Measurements from ENCODE around the gene NSL1. TPM values are rescaled to one million over a fixed set of nuclear protein-coding genes. Genes with fewer than 3 reads are reported as not detected.
"Not testable (repeated sequence)": the region's sequence is repeated elsewhere in the genome, so short reads cannot be mapped to it uniquely, and the experiment has no call there.

Gene NSL1
- total and polyA plus RNA-seq, 2 donors, result 23.8 to 48.8 TPM

DNA sequence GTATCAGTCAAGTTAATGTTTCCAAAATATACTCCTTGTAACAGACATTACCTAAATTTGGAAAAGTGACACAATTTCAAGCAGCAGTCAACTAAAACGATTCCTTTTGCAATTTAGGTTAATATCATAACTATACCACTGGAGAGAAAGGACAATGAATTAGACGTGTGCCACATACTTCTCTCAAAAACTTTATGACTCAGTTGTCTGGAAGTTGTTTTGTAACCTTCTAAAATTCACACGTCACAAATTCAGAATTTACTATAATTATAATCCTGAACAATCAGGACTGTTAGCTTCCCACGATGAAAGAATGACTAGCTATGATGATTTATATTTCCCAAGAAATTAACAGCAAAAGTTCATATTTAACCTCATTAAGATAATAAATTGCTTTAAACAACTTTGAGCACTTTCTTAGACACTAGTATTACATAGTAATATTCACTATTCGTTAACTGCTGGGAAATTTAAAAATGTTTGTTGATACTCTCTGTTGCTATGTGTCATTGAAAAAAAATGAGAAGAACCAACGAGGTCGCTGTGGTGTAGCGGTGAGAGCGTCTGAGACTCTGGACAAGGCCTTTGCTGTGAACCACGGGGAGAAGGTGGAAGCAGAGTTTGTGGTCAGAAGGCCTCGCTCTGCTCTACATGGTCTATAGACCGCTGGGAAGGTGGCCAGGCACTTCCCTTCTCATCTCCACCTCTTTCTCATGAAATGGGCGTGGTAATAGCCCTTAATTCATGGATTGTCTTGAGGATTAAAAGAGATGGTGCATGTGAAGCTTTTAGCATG, 64.0 kb downstream of the NSL1 start:
- peaks cover 0 to 4% of the 10 kb centered on the region in 2 donors for H3K9me3 ChIP-seq (ENCODE audit: control insufficient read depth in 2 of 2, insufficient read depth in 1 of 2, low read length in 1 of 2)
- H3K4me1 ChIP-seq (ENCODE audit: control insufficient read depth in 2 of 2, insufficient read depth in 2 of 2, low read length in 2 of 2), result no peaks in the 10 kb centered on the region
- H3K27me3 ChIP-seq (ENCODE audit: control insufficient read depth in 2 of 2, insufficient read depth in 1 of 2, low read length in 1 of 2), result no peaks in the 10 kb centered on the region
- no peak overlapping the region for H3K4me3 ChIP-seq (ENCODE audit: low read length in 2 of 2)
- H3K36me3 ChIP-seq (ENCODE audit: control insufficient read depth in 2 of 2, insufficient read depth in 2 of 2, low read length in 1 of 2), result no peaks in the 10 kb centered on the region
- WGBS, result 57% methylated on average over 13 of the region's 13 CpGs
- no peak overlapping the region for H3K27ac ChIP-seq (ENCODE audit: low read depth in 1 of 2, low read length in 1 of 2)
- DNase-seq (ENCODE audit: low read depth in 6 of 9, low spot score in 9 of 9), result no peak

DNA sequence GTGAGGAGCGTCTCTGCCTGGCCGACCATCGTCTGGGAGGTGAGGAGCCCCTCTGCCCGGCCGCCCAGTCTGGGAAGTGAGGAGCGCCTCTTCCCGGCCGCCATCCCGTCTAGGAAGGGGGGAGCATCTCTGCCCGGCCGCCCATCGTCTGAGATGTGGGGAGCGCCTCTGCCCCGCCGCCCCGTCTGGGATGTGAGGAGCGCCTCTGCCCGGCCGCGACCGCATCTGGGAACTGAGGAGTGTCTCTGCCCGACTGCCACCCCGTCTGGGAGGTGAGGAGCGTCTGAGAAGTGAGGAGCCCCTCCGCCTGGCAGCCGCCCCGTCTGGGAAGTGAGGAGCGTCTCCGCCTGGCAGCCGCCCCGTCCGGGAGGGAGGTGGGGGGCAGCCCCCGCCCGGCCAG, 66.9 kb downstream of the NSL1 start:
- not testable (repeated sequence) for H3K36me3 ChIP-seq (ENCODE audit: control insufficient read depth in 2 of 2, insufficient read depth in 2 of 2, low read length in 1 of 2); H3K4me1 ChIP-seq (ENCODE audit: control insufficient read depth in 2 of 2, insufficient read depth in 2 of 2, low read length in 2 of 2); DNase-seq (ENCODE audit: low read depth in 6 of 9, low spot score in 9 of 9); H3K4me3 ChIP-seq (ENCODE audit: low read length in 2 of 2); H3K27me3 ChIP-seq (ENCODE audit: control insufficient read depth in 2 of 2, insufficient read depth in 1 of 2, low read length in 1 of 2); H3K9me3 ChIP-seq (ENCODE audit: control insufficient read depth in 2 of 2, insufficient read depth in 1 of 2, low read length in 1 of 2); H3K27ac ChIP-seq (ENCODE audit: low read depth in 1 of 2, low read length in 1 of 2)
- 93% methylated on average over 34 of the region's 34 CpGs for WGBS

- no peaks in the 10 kb centered on the region for H3K36me3 ChIP-seq (ENCODE audit: control insufficient read depth in 2 of 2, insufficient read depth in 2 of 2, low read length in 1 of 2)
- peaks cover 0 to 4% of the 10 kb centered on the region in 2 donors for H3K9me3 ChIP-seq (ENCODE audit: control insufficient read depth in 2 of 2, insufficient read depth in 1 of 2, low read length in 1 of 2)
- no peaks in the 10 kb centered on the region for H3K4me1 ChIP-seq (ENCODE audit: control insufficient read depth in 2 of 2, insufficient read depth in 2 of 2, low read length in 2 of 2)
Observed at GRCh38 chr1:212722270-212722957, 69.2 kb downstream of the NSL1 start.

DNA sequence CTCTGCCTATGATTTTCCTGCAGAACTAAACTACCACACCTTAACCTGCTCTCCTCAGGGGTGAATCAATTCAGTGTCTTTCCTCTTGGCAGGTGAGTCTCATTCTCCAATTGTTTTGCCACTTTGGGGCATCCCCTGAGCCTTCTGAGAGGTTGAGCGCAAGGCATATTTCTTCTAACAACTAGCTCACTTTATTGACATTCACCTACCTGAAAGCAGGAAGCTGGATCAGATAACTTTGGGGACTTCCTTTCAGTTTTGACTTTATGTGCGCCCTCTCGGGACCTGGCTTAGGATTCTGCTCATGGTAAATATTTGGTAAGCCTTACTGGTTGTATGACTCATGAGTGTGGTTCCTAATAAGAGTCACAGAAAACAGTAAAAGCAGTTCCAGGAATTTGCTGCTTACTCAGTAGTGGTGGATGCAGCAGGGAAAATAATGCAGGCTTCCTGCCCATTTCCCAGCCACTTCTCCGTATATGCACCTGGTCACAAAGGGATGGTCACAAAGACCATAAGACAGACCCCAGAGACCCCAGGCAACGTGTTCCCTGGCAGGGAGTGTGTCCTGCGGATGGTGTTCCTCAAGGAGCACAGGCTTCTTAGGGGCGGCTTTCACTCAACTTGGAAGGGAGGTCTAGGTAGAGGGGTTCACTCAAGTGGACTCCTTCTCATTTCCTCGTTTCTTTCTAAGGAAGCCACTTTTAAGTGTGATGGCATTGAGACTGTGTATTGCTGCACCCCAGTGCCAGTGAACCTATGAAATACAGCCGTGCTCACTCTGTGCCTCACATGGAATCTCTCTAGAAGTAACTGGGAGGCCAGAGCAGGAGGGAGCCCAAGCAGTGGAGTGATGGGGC, 70.0 kb downstream of the NSL1 start:
- no peak overlapping the region for H3K4me3 ChIP-seq (ENCODE audit: low read length in 2 of 2)
- no peak for DNase-seq (ENCODE audit: low read depth in 6 of 9, low spot score in 9 of 9)
- WGBS, result 92% methylated on average over 9 of the region's 9 CpGs
- no peaks in the 10 kb centered on the region for H3K36me3 ChIP-seq (ENCODE audit: control insufficient read depth in 2 of 2, insufficient read depth in 2 of 2, low read length in 1 of 2)
- H3K27me3 ChIP-seq (ENCODE audit: control insufficient read depth in 2 of 2, insufficient read depth in 1 of 2, low read length in 1 of 2), result no peaks in the 10 kb centered on the region
- H3K4me1 ChIP-seq (ENCODE audit: control insufficient read depth in 2 of 2, insufficient read depth in 2 of 2, low read length in 2 of 2), result no peaks in the 10 kb centered on the region
- no peak overlapping the region for H3K27ac ChIP-seq (ENCODE audit: low read depth in 1 of 2, low read length in 1 of 2)
- H3K9me3 ChIP-seq (ENCODE audit: control insufficient read depth in 2 of 2, insufficient read depth in 1 of 2, low read length in 1 of 2), result peaks cover 0 to 4% of the 10 kb centered on the region in 2 donors

More at GRCh38 chr1:212722270-212722957, 69.2 kb downstream of the NSL1 start:
- WGBS, result 84% methylated on average over 3 of the region's 3 CpGs
- Histone ChIP-seq H3K4me3 (ENCODE audit: low read length in 2 of 2) (no peak overlapping the region), H3K27ac (ENCODE audit: low read depth in 1 of 2, low read length in 1 of 2) (no peak overlapping the region), H3K27me3 (ENCODE audit: control insufficient read depth in 2 of 2, insufficient read depth in 1 of 2, low read length in 1 of 2) (no peaks in the 10 kb centered on the region)
- DNase-seq (ENCODE audit: low read depth in 6 of 9, low spot score in 9 of 9), result no peak

GRCh38 chr1:212719633-212720032, 71.9 kb downstream of the NSL1 start:
- no peak overlapping the region for H3K4me3 ChIP-seq (ENCODE audit: low read length in 2 of 2)
- 98% methylated on average over 2 of the region's 2 CpGs for WGBS

GRCh38 chr1:212718499-212718898, 73.1 kb downstream of the NSL1 start:
- Histone ChIP-seq H3K4me3 (ENCODE audit: low read length in 2 of 2) (no peak overlapping the region), H3K9me3 (ENCODE audit: control insufficient read depth in 2 of 2, insufficient read depth in 1 of 2, low read length in 1 of 2) (no peaks in the 10 kb centered on the region), H3K4me1 (ENCODE audit: control insufficient read depth in 2 of 2, insufficient read depth in 2 of 2, low read length in 2 of 2) (no peaks in the 10 kb centered on the region), H3K36me3 (ENCODE audit: control insufficient read depth in 2 of 2, insufficient read depth in 2 of 2, low read length in 1 of 2) (no peaks in the 10 kb centered on the region), H3K27ac (ENCODE audit: low read depth in 1 of 2, low read length in 1 of 2) (no peak overlapping the region), H3K27me3 (ENCODE audit: control insufficient read depth in 2 of 2, insufficient read depth in 1 of 2, low read length in 1 of 2) (no peaks in the 10 kb centered on the region)
- no peak for DNase-seq (ENCODE audit: low read depth in 6 of 9, low spot score in 9 of 9)
- WGBS, result 82% methylated on average over 4 of the region's 4 CpGs

More at GRCh38 chr1:212719633-212720032, 71.9 kb downstream of the NSL1 start:
- no peaks in the 10 kb centered on the region for H3K4me1 ChIP-seq (ENCODE audit: control insufficient read depth in 2 of 2, insufficient read depth in 2 of 2, low read length in 2 of 2)
- no peak overlapping the region for H3K27ac ChIP-seq (ENCODE audit: low read depth in 1 of 2, low read length in 1 of 2)
- no peaks in the 10 kb centered on the region for H3K36me3 ChIP-seq (ENCODE audit: control insufficient read depth in 2 of 2, insufficient read depth in 2 of 2, low read length in 1 of 2)
- DNase-seq (ENCODE audit: low read depth in 6 of 9, low spot score in 9 of 9), result no peak
- H3K27me3 ChIP-seq (ENCODE audit: control insufficient read depth in 2 of 2, insufficient read depth in 1 of 2, low read length in 1 of 2), result no peaks in the 10 kb centered on the region
- H3K9me3 ChIP-seq (ENCODE audit: control insufficient read depth in 2 of 2, insufficient read depth in 1 of 2, low read length in 1 of 2), result peaks cover 0 to 3% of the 10 kb centered on the region in 2 donors

DNA sequence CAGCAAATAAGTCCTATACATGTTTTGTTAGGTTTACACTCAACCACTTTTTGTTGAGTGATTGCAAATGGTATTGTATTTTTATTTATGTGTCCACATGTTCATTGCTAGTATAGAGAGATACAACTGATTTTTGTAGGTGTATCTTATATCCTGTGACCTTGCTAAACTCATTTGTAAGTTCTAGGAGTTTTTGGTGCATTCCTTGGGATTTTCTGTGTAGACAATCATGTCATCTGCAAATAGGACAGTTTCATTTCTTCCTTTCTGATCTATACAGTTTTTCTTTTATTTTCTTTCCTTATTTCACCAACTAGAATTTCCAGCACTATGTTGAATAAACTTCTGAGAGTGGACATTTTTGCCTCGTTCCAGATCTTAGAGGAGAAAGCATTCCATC, 75.4 kb downstream of the NSL1 start:
- H3K4me3 ChIP-seq (ENCODE audit: low read length in 2 of 2), result no peak overlapping the region
- DNase-seq (ENCODE audit: low read depth in 6 of 9, low spot score in 9 of 9), result no peak
- H3K27ac ChIP-seq (ENCODE audit: low read depth in 1 of 2, low read length in 1 of 2), result no peak overlapping the region
- H3K27me3 ChIP-seq (ENCODE audit: control insufficient read depth in 2 of 2, insufficient read depth in 1 of 2, low read length in 1 of 2), result no peaks in the 10 kb centered on the region
- 91% methylated on average over 1 of the region's 1 CpG for WGBS
- no peaks in the 10 kb centered on the region for H3K9me3 ChIP-seq (ENCODE audit: control insufficient read depth in 2 of 2, insufficient read depth in 1 of 2, low read length in 1 of 2)
- H3K36me3 ChIP-seq (ENCODE audit: control insufficient read depth in 2 of 2, insufficient read depth in 2 of 2, low read length in 1 of 2), result no peaks in the 10 kb centered on the region
- no peaks in the 10 kb centered on the region for H3K4me1 ChIP-seq (ENCODE audit: control insufficient read depth in 2 of 2, insufficient read depth in 2 of 2, low read length in 2 of 2)

- WGBS, result 96% methylated on average over 5 of the region's 5 CpGs
Observed at GRCh38 chr1:212713465-212714136, 78.0 kb downstream of the NSL1 start.

More at GRCh38 chr1:212713465-212714136, 78.0 kb downstream of the NSL1 start:
- Histone ChIP-seq H3K36me3 (ENCODE audit: control insufficient read depth in 2 of 2, insufficient read depth in 2 of 2, low read length in 1 of 2) (no peaks in the 10 kb centered on the region), H3K4me1 (ENCODE audit: control insufficient read depth in 2 of 2, insufficient read depth in 2 of 2, low read length in 2 of 2) (no peaks in the 10 kb centered on the region), H3K27me3 (ENCODE audit: control insufficient read depth in 2 of 2, insufficient read depth in 1 of 2, low read length in 1 of 2) (no peaks in the 10 kb centered on the region), H3K9me3 (ENCODE audit: control insufficient read depth in 2 of 2, insufficient read depth in 1 of 2, low read length in 1 of 2) (no peaks in the 10 kb centered on the region), H3K4me3 (ENCODE audit: low read length in 2 of 2) (no peak overlapping the region), H3K27ac (ENCODE audit: low read depth in 1 of 2, low read length in 1 of 2) (no peak overlapping the region)
- DNase-seq (ENCODE audit: low read depth in 6 of 9, low spot score in 9 of 9), result no peak

Measured in thymus (tissue), 11 donors.